Right atrium auricular region (tissue), 2 donors: ENCODE results near the gene STK39. TPM values are rescaled to one million over a fixed set of nuclear protein-coding genes. Genes with fewer than 3 reads are reported as not detected.

Experiments
- DNase-seq: peaks from one replicate; pipeline ENCODE4 v3.0.0-alpha.2; 2019; ENCODE audit warnings: low spot score
- H3K27ac ChIP-seq, 2 donors: fragments of 200-600 bp; sonication (generic); 1 replicate in 1 of 2; 2 replicates in 1 of 2; pipeline ENCODE4 v1.5.1; 2016 to 2019
- H3K27me3 ChIP-seq, 2 donors: fragments of 200-600 bp; sonication (generic); one replicate each; pipeline versions ENCODE4 v1.5.1 to v1.6.0; 2017 to 2019
- H3K36me3 ChIP-seq: fragments of 200-600 bp; sonication (generic); one replicate; pipeline ENCODE4 v1.5.1; 2016
- H3K4me1 ChIP-seq, 2 donors: fragments of 200-600 bp; sonication (generic); one replicate each; pipeline versions ENCODE4 v1.5.1 to v1.6.0; 2017 to 2019
- H3K4me3 ChIP-seq, 2 donors: fragments of 200-600 bp; sonication (generic); 1 replicate in 1 of 2; 2 replicates in 1 of 2; pipeline ENCODE4 v1.5.1; 2017 to 2019; ENCODE audit warnings: mild to moderate bottlenecking in 1 of 2, moderate library complexity in 1 of 2
- H3K9me3 ChIP-seq, 2 donors: fragments of 200-600 bp; sonication (generic); one replicate each; pipeline ENCODE4 v1.5.1; 2019
- CTCF ChIP-seq, 2 donors: fragments of 200-600 bp; sonication (generic); IDR thresholded peaks; one replicate each; pipeline ENCODE4 v1.5.1; 2019; ENCODE audit warnings: antibody characterized with exemption in 2 of 2
- total RNA-seq, 2 donors: library from RNA; depleted of rRNA; stranded (reverse); fragments of >200 nt; gene quantifications; one replicate each; pipeline ENCODE4 v1.1.0, GENCODE V29; 2016

Gene STK39
- total RNA-seq, 2 donors from 2014 or later, result 6.0 to 13.6 TPM

DNA sequence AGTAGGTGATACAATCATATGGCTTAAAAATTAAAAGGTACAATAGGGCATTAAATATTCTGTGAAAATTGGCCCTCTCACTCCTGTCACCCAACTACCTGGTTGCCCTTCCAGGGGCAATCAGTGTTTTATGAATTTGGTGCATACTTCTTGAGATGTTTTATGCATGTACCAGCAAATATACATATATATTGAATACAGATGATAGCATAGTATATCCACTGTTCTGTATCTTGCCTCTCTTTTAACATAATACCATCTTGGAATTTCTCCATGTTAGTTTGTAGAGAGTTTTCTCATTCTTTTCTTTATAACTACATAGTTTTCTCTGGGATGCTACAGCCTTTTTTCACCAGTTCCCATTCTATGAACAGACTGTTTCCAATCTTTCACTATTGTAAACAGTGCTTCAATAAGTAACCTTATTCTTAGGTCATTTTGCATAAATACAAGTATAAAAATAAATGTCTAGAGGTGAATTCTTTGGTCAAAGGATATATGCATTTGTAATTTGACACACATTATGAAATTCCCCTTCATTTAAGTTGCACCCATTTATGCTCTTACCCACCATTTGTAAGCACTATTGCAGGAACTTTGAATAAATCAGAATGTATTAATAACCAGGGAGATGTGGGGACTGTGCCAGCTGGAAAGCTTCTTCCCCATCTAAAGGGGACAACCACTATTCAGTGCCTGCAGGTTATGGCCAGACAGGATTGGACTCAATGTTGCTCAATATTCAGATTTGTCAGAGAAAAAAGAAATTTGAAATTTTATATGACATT lies 225.4 kb downstream of the STK39 start:
- H3K27ac ChIP-seq, result no peak overlapping the region
- TF ChIP-seq CTCF (IDR thresholded peaks at IDR 0.05), result no peak

DNA sequence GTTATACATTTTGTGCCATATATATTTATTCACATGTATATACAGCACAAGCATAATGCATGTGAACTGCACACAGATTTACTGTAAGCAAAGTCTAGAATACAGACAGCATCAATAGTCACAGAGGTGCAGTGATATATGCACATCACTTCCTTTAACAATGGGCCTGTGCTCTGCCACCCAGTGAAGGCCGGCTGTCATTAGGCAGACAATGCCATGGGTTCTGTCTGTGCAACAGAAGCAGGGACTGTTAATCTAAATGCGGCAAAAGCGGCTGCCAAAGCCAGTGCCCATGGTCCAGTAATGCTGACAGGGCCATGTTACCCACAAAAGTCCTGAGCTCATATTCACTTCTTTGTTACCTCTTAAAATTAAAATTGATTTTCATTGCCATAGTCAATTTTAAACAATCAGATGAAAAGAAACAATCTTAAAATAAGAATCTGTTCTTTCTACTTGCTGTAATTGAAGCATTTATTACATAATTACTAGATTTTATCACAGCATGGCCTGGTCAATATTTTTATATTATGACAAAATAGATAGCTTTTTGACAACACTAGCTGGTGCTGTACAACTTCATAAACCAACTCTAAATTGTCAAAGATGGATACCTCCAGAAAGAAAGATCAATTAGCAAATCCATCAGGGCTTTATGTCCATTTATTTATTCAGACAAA lies 232.0 kb downstream of the STK39 start:
- Histone ChIP-seq H3K27ac (no peak overlapping the region), H3K4me1 (no peaks in the 10 kb centered on the region), H3K27me3 (no peaks in the 10 kb centered on the region), H3K9me3 (no peaks in the 10 kb centered on the region), H3K4me3 (no peak overlapping the region), H3K36me3 (no peaks in the 10 kb centered on the region)
- TF ChIP-seq CTCF (IDR thresholded peaks at IDR 0.05), result no peak
- DNase-seq, result no peak

More for the DNA sequence above, 225.4 kb downstream of the STK39 start:
- DNase-seq, result no peak
- Histone ChIP-seq H3K4me1 (no peaks in the 10 kb centered on the region), H3K9me3 (no peaks in the 10 kb centered on the region), H3K27me3 (no peaks in the 10 kb centered on the region), H3K36me3 (no peaks in the 10 kb centered on the region), H3K4me3 (no peak overlapping the region)

DNA sequence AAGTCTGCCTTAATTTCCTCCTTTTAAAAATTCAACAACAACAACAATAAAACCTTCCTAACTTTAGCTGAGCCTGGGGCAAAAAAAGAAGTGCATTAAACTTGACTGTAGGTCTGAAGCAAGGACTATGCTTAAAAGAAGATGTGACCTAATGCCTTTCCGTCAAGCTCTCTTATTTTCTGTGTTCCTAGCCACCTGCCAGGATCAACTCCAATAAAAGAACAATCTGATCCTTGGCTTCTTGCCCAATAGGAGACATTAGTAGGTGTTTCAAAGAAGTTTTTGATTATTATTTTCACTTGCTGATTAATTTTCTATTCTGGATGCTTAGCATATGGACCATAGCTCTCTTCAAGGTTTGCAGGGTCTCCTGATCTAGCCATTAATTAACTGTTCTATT lies 237.5 kb downstream of the STK39 start:
- DNase-seq, result no peak
- Histone ChIP-seq H3K27me3 (no peaks in the 10 kb centered on the region), H3K4me3 (no peak overlapping the region), H3K36me3 (no peaks in the 10 kb centered on the region), H3K4me1 (peaks cover 0 to 7% of the 10 kb centered on the region in 2 donors), H3K9me3 (no peaks in the 10 kb centered on the region), H3K27ac (no peak overlapping the region)
- TF ChIP-seq CTCF (IDR thresholded peaks at IDR 0.05), result no peak

- H3K4me1 ChIP-seq, result peaks cover 0 to 7% of the 10 kb centered on the region in 2 donors
- no peaks in the 10 kb centered on the region for H3K9me3 ChIP-seq
- no peak overlapping the region for H3K27ac ChIP-seq
- no peaks in the 10 kb centered on the region for H3K27me3 ChIP-seq
- no peak for DNase-seq
- TF ChIP-seq CTCF (IDR thresholded peaks at IDR 0.05), result no peak
- no peak overlapping the region for H3K4me3 ChIP-seq
- no peaks in the 10 kb centered on the region for H3K36me3 ChIP-seq
These were observed 238.7 kb downstream of the STK39 start for GRCh38 chr2:168008646-168009195.

DNA sequence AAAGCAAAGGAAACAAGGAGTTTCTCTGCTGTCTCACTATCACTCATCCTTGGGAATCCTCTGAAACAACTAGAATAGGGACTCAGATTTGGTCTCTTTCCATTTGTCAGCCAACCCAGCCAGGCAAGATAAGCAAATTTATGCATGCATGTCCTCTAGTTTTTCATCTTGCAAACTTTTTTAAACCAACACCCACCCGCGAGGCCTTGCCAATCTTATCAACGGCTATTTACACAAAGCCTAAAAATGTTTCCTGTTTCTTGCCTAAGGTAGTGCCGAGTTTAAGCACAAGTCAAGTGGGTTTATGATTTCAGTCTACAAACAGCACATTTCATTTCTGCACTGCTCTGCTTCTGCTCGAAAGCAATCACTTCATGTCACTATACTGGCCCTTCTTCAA lies 240.9 kb downstream of the STK39 start:
- Histone ChIP-seq H3K4me3 (no peak overlapping the region), H3K36me3 (no peaks in the 10 kb centered on the region), H3K27ac (no peak overlapping the region), H3K4me1 (peaks cover 0 to 7% of the 10 kb centered on the region in 2 donors), H3K9me3 (no peaks in the 10 kb centered on the region), H3K27me3 (no peaks in the 10 kb centered on the region)
- no peak for DNase-seq
- TF ChIP-seq CTCF (IDR thresholded peaks at IDR 0.05), result no peak
